HepG2 (cell line): Measurements from ENCODE around the gene SLC16A11. TPM values are rescaled to one million over a fixed set of nuclear protein-coding genes. Genes with fewer than 3 reads are reported as not detected.

Source experiments
- ATF2 ChIP-seq: sonication (generic); formaldehyde crosslinking; IDR thresholded peaks from 2 replicates; pipeline ENCODE4 v1.4.0; 2020; ENCODE audit warnings: missing genetic modification reagents
- ATF6 ChIP-seq: sonication (generic); formaldehyde crosslinking; conservative IDR thresholded peaks from 2 replicates; pipeline ENCODE4 v1.4.0; 2020; ENCODE audit warnings: missing genetic modification reagents
- ATF7-NPFF ChIP-seq: sonication (generic); formaldehyde crosslinking; IDR thresholded peaks from 2 replicates; pipeline ENCODE4 v1.8.1; 2023; ENCODE audit warnings: mild to moderate bottlenecking, low read depth, missing genetic modification reagents, moderate library complexity
- CREB3 ChIP-seq: sonication (generic); formaldehyde crosslinking; IDR thresholded peaks from 2 replicates; pipeline ENCODE4 v1.5.0; 2020; ENCODE audit warnings: missing genetic modification reagents
- FOXP1 ChIP-seq, 2 experiments: fragments of 450-650 bp in 1 of 2; IDR thresholded peaks; 2 replicates each; pipeline ENCODE4 v1.6.1; 2017 to 2018; ENCODE audit warnings: antibody characterized with exemption in 1 of 2
- HINFP ChIP-seq: sonication (generic); formaldehyde crosslinking; IDR thresholded peaks from 2 replicates; pipeline ENCODE4 v1.4.0; 2020; ENCODE audit warnings: low read depth, mild to moderate bottlenecking, missing genetic modification reagents
- HMGXB4 ChIP-seq, 2 experiments: sonication (generic) in 1 of 2; formaldehyde crosslinking in 1 of 2; IDR thresholded peaks; 2 replicates each; pipeline versions ENCODE4 v1.4.0 to v1.6.1; 2018 to 2020; ENCODE audit warnings: missing genetic modification reagents in 2 of 2, borderline replicate concordance in 1 of 2, low read depth in 1 of 2, mild to moderate bottlenecking in 1 of 2, missing biosample characterization in 1 of 2
- MTF1 ChIP-seq: sonication (generic); formaldehyde crosslinking; IDR thresholded peaks from 2 replicates; pipeline ENCODE4 v1.5.0; 2020; ENCODE audit warnings: missing genetic modification reagents
- NCOA2 ChIP-seq: sonication (generic); formaldehyde crosslinking; IDR thresholded peaks from 2 replicates; pipeline ENCODE4 v1.8.0; 2022; ENCODE audit warnings: inconsistent platforms
- NFE2 ChIP-seq: sonication (generic); formaldehyde crosslinking; IDR thresholded peaks from 2 replicates; pipeline ENCODE4 v1.4.0; 2020; ENCODE audit warnings: missing genetic modification reagents
- NFIC ChIP-seq: IDR thresholded peaks from 2 replicates; pipeline ENCODE4 v1.6.1; 2012; ENCODE audit warnings: mild to moderate bottlenecking, low read length, inconsistent platforms
- SOX6 ChIP-seq, 2 experiments: fragments of 450-650 bp in 1 of 2; sonication (generic) in 1 of 2; formaldehyde crosslinking in 1 of 2; IDR thresholded peaks; 2 replicates each; pipeline versions ENCODE4 v1.4.0 to v1.6.1; 2017 to 2020; ENCODE audit warnings: antibody characterized with exemption in 1 of 2, mild to moderate bottlenecking in 1 of 2, missing genetic modification reagents in 1 of 2
- ZFP1 ChIP-seq: IDR thresholded peaks from 2 replicates; pipeline ENCODE4 v1.6.1; 2016
- ZNF33A ChIP-seq: sonication (generic); formaldehyde crosslinking; IDR thresholded peaks from 2 replicates; pipeline ENCODE4 v1.5.1; 2020; ENCODE audit warnings: missing genetic modification reagents, mild to moderate bottlenecking, moderate library complexity, borderline replicate concordance
- ZNF362 ChIP-seq: sonication (generic); formaldehyde crosslinking; IDR thresholded peaks from 2 replicates; pipeline ENCODE4 v1.4.0; 2020; ENCODE audit warnings: missing genetic modification reagents, mild to moderate bottlenecking, borderline replicate concordance
- ZNF549 ChIP-seq: sonication (generic); formaldehyde crosslinking; IDR thresholded peaks from 2 replicates; pipeline ENCODE4 v1.5.0; 2020; ENCODE audit warnings: missing genetic modification reagents
- ZNF580 ChIP-seq: IDR thresholded peaks from 2 replicates; pipeline ENCODE4 v1.6.1; 2016; ENCODE audit warnings: low read depth, borderline replicate concordance
- ZNF605 ChIP-seq: sonication (generic); formaldehyde crosslinking; IDR thresholded peaks from 2 replicates; pipeline ENCODE4 v1.8.0; 2022; ENCODE audit warnings: mild to moderate bottlenecking, missing genetic modification reagents
- ZNF740 ChIP-seq: sonication (generic); formaldehyde crosslinking; IDR thresholded peaks from 2 replicates; pipeline ENCODE4 v1.4.0; 2020; ENCODE audit warnings: missing genetic modification reagents
- polyA plus RNA-seq, 8 experiments: library from polyadenylated mRNA; depleted of rRNA in 3 of 8; stranded (reverse) in 7 of 8; unstranded in 1 of 8; fragments of >200 nt; fragmentation: Illumina TruSeq in 4 of 8; extraction: Trizol in 4 of 8; gene quantifications; 2 replicates each; pipeline versions ENCODE4 v1.2.1 to v1.2.3, GENCODE V29; 2011 to 2016; ENCODE audit warnings: low read depth in 4 of 8, missing spikeins in 1 of 8, mixed read lengths in 1 of 8; ENCODE audit not compliant: insufficient read depth in 1 of 8
- total RNA-seq, 5 experiments: library from RNA; depleted of rRNA; stranded (reverse); fragments of >200 nt; fragmentation: Illumina TruSeq; extraction: Trizol; gene quantifications; 2 replicates each; pipeline ENCODE4 v1.2.3, GENCODE V29; 2016; ENCODE audit warnings: low read depth in 1 of 5

SLC16A11 gene
- total and polyA plus RNA-seq, 2 of the 13 experiments (the other 11 are each of a cell fraction or from before 2014, with no cell fraction given): not detected

- TF ChIP-seq FOXP1 (IDR thresholded peaks at IDR 0.05) (no peak), FOXP1 (CRISPR knock-in tag; IDR thresholded peaks at IDR 0.05) (no peak), HMGXB4 (CRISPR knock-in tag; IDR thresholded peaks at IDR 0.05; ENCODE audit: borderline replicate concordance in 1 of 2, low read depth in 1 of 2) (0 out of 4 replicates have a peak, but pooled peaks of 1 of the 2 experiments have one; percentile 7), MTF1 (CRISPR knock-in tag) (no peak), ZNF33A (no peak), ATF6 (CRISPR knock-in tag) (no peak), ZNF605 (CRISPR knock-in tag) (no peak), SOX6 (IDR thresholded peaks at IDR 0.05) (no peak), SOX6 (CRISPR knock-in tag; IDR thresholded peaks at IDR 0.05) (no peak), NFIC (no peak; the same call in 1 of the 2 replicates), HINFP (CRISPR knock-in tag) (0 out of 2 replicates have a peak, but pooled peaks have one; percentile 10), NCOA2 (CRISPR knock-in tag) (no peak), ZNF740 (CRISPR knock-in tag) (no peak), ATF2 (no peak), ZNF362 (no peak), ZNF580 (CRISPR knock-in tag) (no peak), ATF7-NPFF (CRISPR knock-in tag) (no peak), ZNF549 (CRISPR knock-in tag) (no peak), NFE2 (CRISPR knock-in tag) (no peak), CREB3 (CRISPR knock-in tag) (no peak), ZFP1 (no peak)
Measured at GRCh38 chr17:7034955-7035590, 8.8 kb downstream of the SLC16A11 start (continued).
